IMR-90 (cell line): ENCODE measurements around the gene SLC6A7. TPM values are rescaled to one million over a fixed set of nuclear protein-coding genes. Genes with fewer than 3 reads are reported as not detected.

Source experiments
- ATAC-seq: fragments of 200-7000 bp; cut with Tn5 transposase; 2 replicates; pipeline ENCODE4 v1.9.1; 2020; ENCODE audit warnings: low read depth, mild to moderate bottlenecking, moderate library complexity
- BruUV-seq: library from RNA; stranded (reverse); fragments of 400-500 nt; replicated peaks from 2 replicates; lab custom pipeline; 2021; lab: Mats Ljungman, UMichigan
- CTCF ChIA-PET: fragments of 300-600 bp; formaldehyde crosslinking; extraction: SDS; loops from one replicate; lab custom pipeline; 2021; ENCODE audit warnings: antibody characterized with exemption; lab: Yijun Ruan, JAX
- POLR2A ChIA-PET: fragments of 300-600 bp; sonication (Branson Sonifier 250); formaldehyde crosslinking; loops from one replicate; lab custom pipeline; 2022; ENCODE audit warnings: antibody characterized with exemption; ENCODE audit not compliant: unreplicated experiment; lab: Charles Lee
- DNase-seq: peaks from one replicate; pipeline ENCODE4 v3.0.0; 2013
- H2AFZ ChIP-seq: replicated peaks from 2 replicates; pipeline ENCODE3; 2013; ENCODE audit warnings: low read length, mild to moderate bottlenecking; ENCODE audit not compliant: poor library complexity
- H2AK5ac ChIP-seq: 2 replicates; pipeline ENCODE4 v1.6.1; 2013; ENCODE audit warnings: low read depth, low read length, inconsistent platforms
- H2AK9ac ChIP-seq: replicated peaks from 2 replicates; pipeline ENCODE3; 2013; ENCODE audit warnings: mild to moderate bottlenecking, low read depth, low read length, moderate library complexity; ENCODE audit not compliant: poor library complexity
- H2BK120ac ChIP-seq: 2 replicates; pipeline ENCODE4 v1.6.1; 2013; ENCODE audit warnings: low read depth, low read length, inconsistent platforms
- H2BK15ac ChIP-seq: 3 replicates; pipeline ENCODE4 v1.6.1; 2013; ENCODE audit warnings: low read depth, low read length, inconsistent platforms
- H2BK20ac ChIP-seq: 2 replicates; pipeline ENCODE4 v1.6.1; 2013; ENCODE audit warnings: low read depth, mild to moderate bottlenecking, inconsistent platforms, low read length, moderate library complexity
- H2BK5ac ChIP-seq: 2 replicates; pipeline ENCODE4 v1.6.1; 2013; ENCODE audit warnings: mild to moderate bottlenecking, low read depth, low read length, inconsistent platforms; ENCODE audit not compliant: poor library complexity, severe bottlenecking
- H3K14ac ChIP-seq: replicated peaks from 2 replicates; pipeline ENCODE4 v1.6.1; 2013; ENCODE audit warnings: low read depth, low read length, inconsistent platforms
- H3K18ac ChIP-seq: 2 replicates; pipeline ENCODE4 v1.6.1; 2013; ENCODE audit warnings: low read depth, low read length, control low read depth
- H3K23ac ChIP-seq: 2 replicates; pipeline ENCODE4 v1.6.1; 2013; ENCODE audit warnings: low read depth, low read length, inconsistent platforms
- H3K27ac ChIP-seq: 2 replicates; pipeline ENCODE4 v1.5.1; 2013; ENCODE audit warnings: mild to moderate bottlenecking, control low read depth, low read length; ENCODE audit not compliant: insufficient read depth
- H3K27me3 ChIP-seq: 2 replicates; pipeline ENCODE4 v1.6.1; 2013; ENCODE audit warnings: low read length; ENCODE audit not compliant: control insufficient read depth, insufficient read depth
- H3K36me3 ChIP-seq: 2 replicates; pipeline ENCODE4 v1.6.1; 2013; ENCODE audit warnings: low read length, mixed read lengths; ENCODE audit not compliant: control insufficient read depth, insufficient read depth
- H3K4ac ChIP-seq: 2 replicates; pipeline ENCODE4 v1.6.1; 2013; ENCODE audit warnings: low read depth, low read length, inconsistent platforms
- H3K4me1 ChIP-seq: 2 replicates; pipeline ENCODE4 v1.6.1; 2013; ENCODE audit warnings: low read length, mixed read lengths; ENCODE audit not compliant: control insufficient read depth, insufficient read depth
- H3K4me2 ChIP-seq: 2 replicates; pipeline ENCODE4 v1.6.1; 2013; ENCODE audit warnings: low read depth, mild to moderate bottlenecking, control low read depth, low read length, moderate library complexity
- H3K4me3 ChIP-seq: 2 replicates; pipeline ENCODE4 v1.5.1; 2013; ENCODE audit warnings: low read depth, mild to moderate bottlenecking, control low read depth, low read length, moderate library complexity; ENCODE audit not compliant: insufficient read depth
- H3K56ac ChIP-seq: 2 replicates; pipeline ENCODE4 v1.6.1; 2013; ENCODE audit warnings: low read length, inconsistent platforms; ENCODE audit not compliant: insufficient read depth; ENCODE audit errors: extremely low read depth
- H3K79me1 ChIP-seq, 2 experiments: 2 replicates each; pipeline ENCODE4 v1.6.1; 2013; ENCODE audit warnings: low read length in 2 of 2, inconsistent platforms in 1 of 2, low read depth in 1 of 2
- H3K9ac ChIP-seq: 2 replicates; pipeline ENCODE4 v1.6.1; 2013; ENCODE audit warnings: low read depth, low read length, control low read depth
- H3K9me1 ChIP-seq: 2 replicates; pipeline ENCODE4 v1.6.1; 2013; ENCODE audit warnings: low read length, inconsistent platforms; ENCODE audit not compliant: insufficient read depth
- H3K9me3 ChIP-seq: 2 replicates; pipeline ENCODE4 v1.6.1; 2013; ENCODE audit warnings: low read length; ENCODE audit not compliant: control insufficient read depth, insufficient read depth
- H4K20me1 ChIP-seq: 2 replicates; pipeline ENCODE4 v1.6.1; 2013; ENCODE audit warnings: low read length, inconsistent platforms; ENCODE audit not compliant: insufficient read depth
- H4K5ac ChIP-seq: 2 replicates; pipeline ENCODE4 v1.6.1; 2013; ENCODE audit warnings: mild to moderate bottlenecking, low read depth, low read length, control low read depth
- H4K8ac ChIP-seq, 2 experiments: 2 replicates each; pipeline ENCODE4 v1.6.1; 2013; ENCODE audit warnings: low read depth in 2 of 2, low read length in 2 of 2, control low read depth in 1 of 2, inconsistent platforms in 1 of 2
- H4K91ac ChIP-seq: 2 replicates; pipeline ENCODE4 v1.6.1; 2013; ENCODE audit warnings: low read depth, low read length, inconsistent platforms; ENCODE audit not compliant: insufficient read depth
- BHLHE40 ChIP-seq: fragments of 150-350 bp; IDR thresholded peaks from 2 replicates; pipeline ENCODE4 v1.6.1; 2016; ENCODE audit warnings: mild to moderate bottlenecking, low read depth, low read length
- CEBPB ChIP-seq: IDR thresholded peaks from 2 replicates; pipeline ENCODE4 v1.6.1; 2012; ENCODE audit warnings: low read depth, low read length, improper control_type of control experiment
- CHD1 ChIP-seq: IDR thresholded peaks from 2 replicates; pipeline ENCODE4 v1.6.1; 2012; ENCODE audit warnings: low read depth, low read length, improper control_type of control experiment
- FOS ChIP-seq: fragments of 150-350 bp; IDR thresholded peaks from 2 replicates; pipeline ENCODE4 v1.6.1; 2016; ENCODE audit warnings: low read depth, low read length
- MAFK ChIP-seq: IDR thresholded peaks from 2 replicates; pipeline ENCODE4 v1.6.1; 2012; ENCODE audit warnings: low read depth, low read length, improper control_type of control experiment
- MAZ ChIP-seq: IDR thresholded peaks from 2 replicates; pipeline ENCODE4 v1.6.1; 2012; ENCODE audit warnings: low read depth, mild to moderate bottlenecking, low read length, improper control_type of control experiment, moderate library complexity, borderline replicate concordance
- MXI1 ChIP-seq: IDR thresholded peaks from 2 replicates; pipeline ENCODE4 v1.6.1; 2012; ENCODE audit warnings: low read depth, mild to moderate bottlenecking, low read length, moderate library complexity, borderline replicate concordance
- NFE2L2 ChIP-seq: fragments of 150-350 bp; IDR thresholded peaks from 2 replicates; pipeline ENCODE4 v1.6.1; 2016; ENCODE audit warnings: low read depth, mild to moderate bottlenecking, low read length
- POLR2A ChIP-seq: IDR thresholded peaks from 2 replicates; pipeline ENCODE4 v1.6.1; 2012; ENCODE audit warnings: mild to moderate bottlenecking, low read depth, low read length
- RCOR1 ChIP-seq: IDR thresholded peaks from 2 replicates; pipeline ENCODE4 v1.6.1; 2012; ENCODE audit warnings: mild to moderate bottlenecking, low read length, improper control_type of control experiment; ENCODE audit not compliant: insufficient replicate concordance
- RFX5 ChIP-seq: IDR thresholded peaks from 2 replicates; pipeline ENCODE4 v1.8.0; 2012; ENCODE audit warnings: low read depth, mild to moderate bottlenecking, low read length, moderate library complexity
- SMC3 ChIP-seq: fragments of 150-350 bp; IDR thresholded peaks from 2 replicates; pipeline ENCODE4 v1.6.1; 2016; ENCODE audit warnings: low read depth, mild to moderate bottlenecking, antibody characterized with exemption, low read length, moderate library complexity
- WGBS, 2 experiments: methylation state at CpG; one replicate each; pipeline versions ENCODE4 v1.1.5 to v1.1.7; 2013; ENCODE audit warnings: missing lambda C conversion rate in 2 of 2; ENCODE audit not compliant: insufficient read length in 1 of 2; ENCODE audit errors: extremely low coverage in 2 of 2; 5-methylcytosine and 5-hydroxymethylcytosine counted together
- dilution Hi-C: fragments of 300-500 bp; cut with HindIII; formaldehyde crosslinking; loops from one replicate; pipeline ENCODE4 v1.14.3; 2018; ENCODE audit warnings: low sequenced_read_pairs; ENCODE audit not compliant: unreplicated experiment
- in situ Hi-C: fragments of 300-500 bp; cut with MboI; formaldehyde crosslinking; loops from 3 replicates; pipeline ENCODE4 v1.14.3; 2019; ENCODE audit warnings: low sequenced_read_pairs, inconsistent platforms, mixed read lengths
- intact Hi-C: fragments of 100-400 bp; cut with micrococcal nuclease; formaldehyde crosslinking; loops from 2 replicates; pipeline ENCODE4 v1.10.0; 2022
- polyA plus RNA-seq, 3 experiments: library from polyadenylated mRNA; depleted of rRNA; stranded (reverse); fragments of >200 nt; gene quantifications; 2 replicates each; pipeline ENCODE4 v1.2.3, GENCODE V29; 2012; ENCODE audit warnings: low replicate concordance in 1 of 3
- total RNA-seq: library from RNA; depleted of rRNA; stranded (reverse); fragments of >200 nt; gene quantifications from 2 replicates; pipeline ENCODE4 v1.2.3, GENCODE V29; 2012
- TF ChIP-seq, protein P1 (sequence below): fragments of 150-350 bp; IDR thresholded peaks from 2 replicates; pipeline ENCODE4 v1.6.1; 2016; ENCODE audit warnings: low read depth, mild to moderate bottlenecking, low read length, moderate library complexity, borderline replicate concordance
- TF ChIP-seq, protein P2 (sequence below): fragments of 150-350 bp; IDR thresholded peaks from 2 replicates; pipeline ENCODE4 v1.6.1; 2017; ENCODE audit warnings: mild to moderate bottlenecking, antibody characterized with exemption, low read length, low read depth

SLC6A7 gene
- total and polyA plus RNA-seq, 2 of the 4 experiments (the other 2 are of a cell fraction), result under 0.01 TPM; not detected in 1

- no peak overlapping the region for H3K14ac ChIP-seq
- no peaks in the 10 kb centered on the region for H3K9me3 ChIP-seq
- no peak overlapping the region for H2BK15ac ChIP-seq
- H4K5ac ChIP-seq, result no peak overlapping the region
- DNase-seq, result no peak
- H3K18ac ChIP-seq, result no peak overlapping the region
- no peak overlapping the region for H4K8ac ChIP-seq
- peak overlapping the region; percentile 8; the same call in 1 of the 2 replicates for H3K4ac ChIP-seq
- H4K91ac ChIP-seq, result no peak overlapping the region
- peak overlapping the region; percentile 45 for H2AFZ ChIP-seq
- no peak overlapping the region for H2BK120ac ChIP-seq
- TF ChIP-seq, protein P1, sequence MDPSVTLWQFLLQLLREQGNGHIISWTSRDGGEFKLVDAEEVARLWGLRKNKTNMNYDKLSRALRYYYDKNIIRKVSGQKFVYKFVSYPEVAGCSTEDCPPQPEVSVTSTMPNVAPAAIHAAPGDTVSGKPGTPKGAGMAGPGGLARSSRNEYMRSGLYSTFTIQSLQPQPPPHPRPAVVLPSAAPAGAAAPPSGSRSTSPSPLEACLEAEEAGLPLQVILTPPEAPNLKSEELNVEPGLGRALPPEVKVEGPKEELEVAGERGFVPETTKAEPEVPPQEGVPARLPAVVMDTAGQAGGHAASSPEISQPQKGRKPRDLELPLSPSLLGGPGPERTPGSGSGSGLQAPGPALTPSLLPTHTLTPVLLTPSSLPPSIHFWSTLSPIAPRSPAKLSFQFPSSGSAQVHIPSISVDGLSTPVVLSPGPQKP, result no peak
- no peak for TF ChIP-seq RFX5
- no peak for TF ChIP-seq CEBPB
- no peak for TF ChIP-seq FOS
- TF ChIP-seq RCOR1, result no peak
- no peak for TF ChIP-seq MAZ
- TF ChIP-seq, protein P2, sequence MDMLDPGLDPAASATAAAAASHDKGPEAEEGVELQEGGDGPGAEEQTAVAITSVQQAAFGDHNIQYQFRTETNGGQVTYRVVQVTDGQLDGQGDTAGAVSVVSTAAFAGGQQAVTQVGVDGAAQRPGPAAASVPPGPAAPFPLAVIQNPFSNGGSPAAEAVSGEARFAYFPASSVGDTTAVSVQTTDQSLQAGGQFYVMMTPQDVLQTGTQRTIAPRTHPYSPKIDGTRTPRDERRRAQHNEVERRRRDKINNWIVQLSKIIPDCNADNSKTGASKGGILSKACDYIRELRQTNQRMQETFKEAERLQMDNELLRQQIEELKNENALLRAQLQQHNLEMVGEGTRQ, result no peak
- TF ChIP-seq SMC3, result no peak
- TF ChIP-seq MXI1, result no peak
- no peak for TF ChIP-seq CHD1
- TF ChIP-seq BHLHE40, result no peak
- no peak for TF ChIP-seq NFE2L2
- TF ChIP-seq MAFK, result no peak
- no peak for TF ChIP-seq POLR2A
- intact Hi-C loops, result no loop called here
- POLR2A ChIA-PET, result no interaction called here
- no peak overlapping the region for H3K4me3 ChIP-seq
- in situ Hi-C loops, result loop anchor here (5.0 to 25.0 kb wide), 2 partner anchors 34 to 569 kb away; no protein-coding TSS in a partner anchor
- no peaks in the 10 kb centered on the region for H3K79me1 ChIP-seq
- H3K36me3 ChIP-seq, result no peaks in the 10 kb centered on the region
- peak overlapping the region; percentile 71 for H2AK9ac ChIP-seq
- no peak overlapping the region for H3K23ac ChIP-seq
- no peaks in the 10 kb centered on the region; the same call in 1 of the 2 replicates for H3K27me3 ChIP-seq
- no peak for ATAC-seq
- H4K20me1 ChIP-seq, result no peaks in the 10 kb centered on the region
- H3K4me1 ChIP-seq, result peaks cover 11% of the 10 kb centered on the region
- 89% methylated on average over 4 of the region's 6 CpGs; no CpG with 5 or more reads in 1 of the 2 experiments for WGBS, 2 experiments
- BruUV-seq, result no TSS peak
- no peak overlapping the region for H2BK5ac ChIP-seq
- no peak overlapping the region for H3K27ac ChIP-seq
- no peak overlapping the region for H3K4me2 ChIP-seq
- no peak overlapping the region for H2BK20ac ChIP-seq
- dilution Hi-C loops, result no loop called here
- CTCF ChIA-PET, result interaction anchor here (1.0 to 1.5 kb wide), 4 partner anchors 12 to 71 kb away, joined by 3 to 5 read pairs (median 4); no protein-coding TSS in a partner anchor
- no peak overlapping the region for H2AK5ac ChIP-seq
- no peak overlapping the region for H3K9ac ChIP-seq
- no peak overlapping the region for H3K56ac ChIP-seq
- H3K9me1 ChIP-seq, result peaks cover 6% of the 10 kb centered on the region; the same call in 1 of the 2 replicates
These were observed 16.9 kb downstream of the SLC6A7 start for GRCh38 chr5:150206779-150207115.
